ENCODE results near the gene CHD2.

DNA sequence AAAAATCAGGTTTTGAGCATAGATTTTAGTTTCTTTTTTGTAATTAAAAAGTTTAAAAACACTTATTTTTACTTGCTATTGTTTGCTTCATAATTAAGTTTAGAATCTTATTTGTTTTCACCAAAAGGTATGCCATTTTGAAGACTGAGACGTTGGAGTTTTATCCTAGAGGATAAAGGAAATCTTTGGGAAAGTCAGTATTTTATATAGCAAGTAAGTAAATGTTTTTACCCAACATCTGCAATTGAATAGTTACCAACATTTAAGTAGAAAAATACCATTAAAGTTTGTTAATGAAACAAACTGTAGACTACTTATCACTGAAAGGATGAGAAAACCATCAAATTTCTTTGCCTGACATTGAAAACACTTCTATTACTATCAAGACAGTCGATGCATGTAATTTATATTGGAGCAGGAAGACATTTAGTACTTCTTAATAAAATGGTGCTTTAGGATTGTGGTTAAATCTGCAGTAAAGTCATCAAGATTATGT lies 14.0 kb upstream of the CHD2 start:
- no peak for TF ChIP-seq POLR2A (IDR thresholded peaks at IDR 0.05)
- TF ChIP-seq, protein P1, sequence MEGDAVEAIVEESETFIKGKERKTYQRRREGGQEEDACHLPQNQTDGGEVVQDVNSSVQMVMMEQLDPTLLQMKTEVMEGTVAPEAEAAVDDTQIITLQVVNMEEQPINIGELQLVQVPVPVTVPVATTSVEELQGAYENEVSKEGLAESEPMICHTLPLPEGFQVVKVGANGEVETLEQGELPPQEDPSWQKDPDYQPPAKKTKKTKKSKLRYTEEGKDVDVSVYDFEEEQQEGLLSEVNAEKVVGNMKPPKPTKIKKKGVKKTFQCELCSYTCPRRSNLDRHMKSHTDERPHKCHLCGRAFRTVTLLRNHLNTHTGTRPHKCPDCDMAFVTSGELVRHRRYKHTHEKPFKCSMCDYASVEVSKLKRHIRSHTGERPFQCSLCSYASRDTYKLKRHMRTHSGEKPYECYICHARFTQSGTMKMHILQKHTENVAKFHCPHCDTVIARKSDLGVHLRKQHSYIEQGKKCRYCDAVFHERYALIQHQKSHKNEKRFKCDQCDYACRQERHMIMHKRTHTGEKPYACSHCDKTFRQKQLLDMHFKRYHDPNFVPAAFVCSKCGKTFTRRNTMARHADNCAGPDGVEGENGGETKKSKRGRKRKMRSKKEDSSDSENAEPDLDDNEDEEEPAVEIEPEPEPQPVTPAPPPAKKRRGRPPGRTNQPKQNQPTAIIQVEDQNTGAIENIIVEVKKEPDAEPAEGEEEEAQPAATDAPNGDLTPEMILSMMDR (IDR thresholded peaks at IDR 0.05), result no peak
